Measurements from ENCODE around the gene WDR47.
A peak's percentile ranks its signal among the peaks of the same experiment; 100 is the strongest.

Gene WDR47

GRCh38 chr1:108969346-108969745, 72.6 kb downstream of the WDR47 start:
- Histone ChIP-seq H3K36me3 (ENCODE audit: control insufficient read depth, insufficient read depth, low read length) (peaks cover 4% of the 10 kb centered on the region), H3K27me3 (replicated peaks; ENCODE audit: control insufficient read depth, insufficient read depth, low read length) (no peaks in the 10 kb centered on the region), H3K4me3 (replicated peaks; ENCODE audit: low read depth, low read length) (no peak overlapping the region)
- TF ChIP-seq CTCF (IDR thresholded peaks at IDR 0.05; ENCODE audit: insufficient read depth, low read length, poor library complexity, severe bottlenecking), result no peak
- no peak for DNase-seq (ENCODE audit: extremely low read depth, insufficient read length)

GRCh38 chr1:108963052-108963686, 78.7 kb downstream of the WDR47 start, which contains the start of gene CLCC1:
CLCC1 (minus strand) TSS chr1:108963484; CDS start chr1:108950437, 13,047 bp downstream.
- Histone ChIP-seq H3K27me3 (replicated peaks; ENCODE audit: control insufficient read depth, insufficient read depth, low read length) (no peaks in the 10 kb centered on the region), H3K36me3 (ENCODE audit: control insufficient read depth, insufficient read depth, low read length) (no peaks in the 10 kb centered on the region; the same call in 1 of the 2 replicates), H3K4me3 (replicated peaks; ENCODE audit: low read depth, low read length) (peak within 1 kb of the TSS; percentile 79)
- DNase-seq (ENCODE audit: extremely low read depth, insufficient read length), result peak; percentile 94
- TF ChIP-seq CTCF (IDR thresholded peaks at IDR 0.05; ENCODE audit: insufficient read depth, low read length, poor library complexity, severe bottlenecking), result no peak

GRCh38 chr1:108962681-108963051, 79.2 kb downstream of the WDR47 start:
- Histone ChIP-seq H3K36me3 (ENCODE audit: control insufficient read depth, insufficient read depth, low read length) (no peaks in the 10 kb centered on the region; the same call in 1 of the 2 replicates), H3K27me3 (replicated peaks; ENCODE audit: control insufficient read depth, insufficient read depth, low read length) (no peaks in the 10 kb centered on the region), H3K4me3 (replicated peaks; ENCODE audit: low read depth, low read length) (peak overlapping the region; percentile 79)
- DNase-seq (ENCODE audit: extremely low read depth, insufficient read length), result no peak
- TF ChIP-seq CTCF (IDR thresholded peaks at IDR 0.05; ENCODE audit: insufficient read depth, low read length, poor library complexity, severe bottlenecking), result no peak

- Histone ChIP-seq H3K27me3 (replicated peaks; ENCODE audit: control insufficient read depth, insufficient read depth, low read length) (no peaks in the 10 kb centered on the region), H3K4me3 (replicated peaks; ENCODE audit: low read depth, low read length) (peak overlapping the region; percentile 79), H3K36me3 (ENCODE audit: control insufficient read depth, insufficient read depth, low read length) (no peaks in the 10 kb centered on the region; the same call in none of the 2 replicates)
- DNase-seq (ENCODE audit: extremely low read depth, insufficient read length), result no peak
- TF ChIP-seq CTCF (IDR thresholded peaks at IDR 0.05; ENCODE audit: insufficient read depth, low read length, poor library complexity, severe bottlenecking), result no peak
Observed at GRCh38 chr1:108961752-108962486, 80.0 kb downstream of the WDR47 start.

DNA sequence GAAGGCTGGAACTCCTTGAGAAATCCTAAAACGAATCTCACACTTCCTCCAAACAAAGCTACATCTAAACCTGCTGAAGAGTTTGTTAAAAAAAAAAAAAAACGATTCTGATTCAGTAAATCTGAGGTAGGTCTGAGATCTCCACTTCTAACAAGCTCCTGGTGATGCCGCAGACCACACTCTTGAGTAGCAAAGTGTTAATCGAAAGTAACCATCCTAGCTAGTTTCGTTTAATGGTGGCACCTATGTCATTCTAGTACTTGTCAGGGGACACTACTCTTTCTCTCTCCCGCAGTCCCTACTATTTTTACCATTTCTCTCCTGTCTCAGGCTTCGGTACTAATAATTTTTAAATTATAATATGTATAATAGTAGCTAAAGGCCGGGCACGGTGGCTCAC, 80.7 kb downstream of the WDR47 start:
- H3K36me3 ChIP-seq (ENCODE audit: control insufficient read depth, insufficient read depth, low read length), result no peaks in the 10 kb centered on the region; the same call in none of the 2 replicates
- no peak for TF ChIP-seq CTCF (IDR thresholded peaks at IDR 0.05; ENCODE audit: insufficient read depth, low read length, poor library complexity, severe bottlenecking)
- H3K27me3 ChIP-seq (replicated peaks; ENCODE audit: control insufficient read depth, insufficient read depth, low read length), result no peaks in the 10 kb centered on the region
- H3K4me3 ChIP-seq (replicated peaks; ENCODE audit: low read depth, low read length), result no peak overlapping the region
- DNase-seq (ENCODE audit: extremely low read depth, insufficient read length), result peak; percentile 39

All from GM06990 (cell line).